Activated T-cell treated with anti-CD3 and anti-CD28 coated beads, Interleukin-2, amount 50 U/mL, for 24 hours (primary cell): Measurements from ENCODE around the gene FABP1.

Experiments
- DNase-seq: peaks from one replicate; pipeline ENCODE4 v3.0.0-alpha.2; 2020
- H3K27ac Mint-ChIP-seq: 2 replicates; pipeline ENCODE4 v1.8.0; 2020; ENCODE audit warnings: mild to moderate bottlenecking, mixed read lengths
- H3K27me3 Mint-ChIP-seq: 2 replicates; pipeline ENCODE4 v1.8.0; 2020; ENCODE audit warnings: mixed read lengths
- H3K36me3 Mint-ChIP-seq: 2 replicates; pipeline ENCODE4 v1.8.0; 2020; ENCODE audit warnings: low read depth, mixed read lengths
- H3K4me1 Mint-ChIP-seq: 2 replicates; pipeline ENCODE4 v1.8.0; 2020; ENCODE audit warnings: low read depth, mixed read lengths
- H3K4me3 Mint-ChIP-seq: 2 replicates; pipeline ENCODE4 v1.8.0; 2020; ENCODE audit warnings: mild to moderate bottlenecking, moderate library complexity, mixed read lengths
- H3K9me3 Mint-ChIP-seq: 2 replicates; pipeline ENCODE4 v1.8.0; 2020; ENCODE audit warnings: mixed read lengths

The FABP1 gene

GRCh38 chr2:88110830-88111229 lies 17.0 kb downstream of the FABP1 start:
- Mint-ChIP-seq H3K36me3 (no peaks in the 10 kb centered on the region), H3K4me3 (no peak overlapping the region), H3K9me3 (no peaks in the 10 kb centered on the region), H3K27me3 (peaks cover 3% of the 10 kb centered on the region), H3K27ac (no peak overlapping the region), H3K4me1 (no peaks in the 10 kb centered on the region)
- no peak for DNase-seq

- Mint-ChIP-seq H3K27ac (no peak overlapping the region), H3K9me3 (no peaks in the 10 kb centered on the region), H3K4me1 (no peaks in the 10 kb centered on the region), H3K27me3 (peaks cover 4% of the 10 kb centered on the region), H3K36me3 (no peaks in the 10 kb centered on the region), H3K4me3 (no peak overlapping the region)
- no peak for DNase-seq
These were observed 19.1 kb downstream of the FABP1 start for GRCh38 chr2:88108796-88109195.

DNA sequence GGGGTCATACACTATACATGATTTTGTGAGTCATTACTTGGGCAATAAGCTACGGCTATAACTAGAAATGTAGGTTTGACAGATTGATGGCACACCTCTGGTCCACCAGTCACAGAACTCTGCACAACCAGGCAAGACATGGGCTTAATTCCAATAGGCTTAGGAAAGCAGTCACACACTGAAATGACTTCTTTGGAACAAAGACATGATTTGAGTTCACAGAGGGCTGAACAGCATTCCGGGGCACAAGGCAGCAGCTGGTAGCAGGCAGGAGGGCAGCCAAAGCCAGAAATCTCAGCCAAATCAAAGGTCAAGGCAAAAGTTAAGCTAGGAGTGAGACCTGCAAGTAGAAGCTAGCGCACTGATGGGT lies 27.4 kb downstream of the FABP1 start:
- H3K36me3 Mint-ChIP-seq: no peaks in the 10 kb centered on the region
- no peak overlapping the region for H3K27ac Mint-ChIP-seq
- no peaks in the 10 kb centered on the region for H3K4me1 Mint-ChIP-seq
- H3K4me3 Mint-ChIP-seq: no peak overlapping the region
- no peaks in the 10 kb centered on the region for H3K9me3 Mint-ChIP-seq
- DNase-seq: no peak
- no peaks in the 10 kb centered on the region for H3K27me3 Mint-ChIP-seq

DNA sequence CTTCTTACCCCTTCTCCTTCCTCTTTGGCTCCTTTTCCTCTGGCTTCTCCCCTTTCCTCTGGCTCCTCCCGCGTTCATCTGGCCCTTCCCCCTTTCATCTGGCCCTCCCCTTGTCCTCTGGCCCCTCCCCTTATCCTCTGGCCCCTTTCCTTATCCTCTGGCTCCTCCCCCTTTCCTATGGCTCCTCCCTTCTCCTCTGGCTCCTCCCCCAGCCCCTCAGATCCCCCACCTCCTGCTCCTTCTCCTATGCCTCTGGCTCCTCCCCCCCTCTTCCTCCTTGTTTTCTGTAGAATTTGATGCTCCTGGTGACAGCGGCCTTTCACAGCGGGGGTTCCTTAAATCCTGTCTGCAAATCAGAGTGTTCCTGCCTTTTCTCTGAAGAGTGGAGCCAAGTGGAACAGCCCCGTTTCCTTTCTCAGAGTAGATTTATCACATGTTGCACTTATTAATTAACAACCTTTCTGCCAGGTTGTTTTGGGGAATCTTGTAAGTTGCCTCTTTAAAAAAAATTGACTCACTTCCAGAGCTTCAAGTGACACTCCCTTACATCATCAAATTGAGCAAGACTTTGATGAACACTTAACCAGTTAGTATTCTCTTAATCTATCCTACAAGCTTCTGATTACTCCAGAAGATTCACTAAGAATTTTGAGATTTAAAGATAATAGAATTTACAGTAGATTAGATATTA lies 27.9 kb downstream of the FABP1 start:
- no peak overlapping the region for H3K27ac Mint-ChIP-seq
- DNase-seq: no peak
- no peaks in the 10 kb centered on the region for H3K9me3 Mint-ChIP-seq
- no peaks in the 10 kb centered on the region for H3K27me3 Mint-ChIP-seq
- no peak overlapping the region for H3K4me3 Mint-ChIP-seq
- no peaks in the 10 kb centered on the region for H3K36me3 Mint-ChIP-seq
- no peaks in the 10 kb centered on the region for H3K4me1 Mint-ChIP-seq

DNA sequence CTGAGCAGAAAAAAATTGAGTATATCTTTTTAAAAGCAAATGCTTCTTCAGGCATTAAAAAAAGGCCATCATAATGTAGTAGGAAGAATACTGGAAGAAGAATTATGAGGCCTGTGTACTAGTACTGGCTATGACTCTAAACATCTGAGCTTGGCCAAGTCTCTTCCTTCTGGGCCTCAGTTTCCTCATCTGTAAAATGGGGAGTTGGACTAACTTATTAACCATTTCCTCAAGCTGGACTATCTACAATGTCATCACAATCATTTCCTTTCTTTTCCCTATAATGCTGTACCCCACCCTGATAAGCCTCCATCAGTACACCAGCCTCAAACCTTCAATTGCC lies 29.3 kb downstream of the FABP1 start:
- H3K4me3 Mint-ChIP-seq: no peak overlapping the region
- no peaks in the 10 kb centered on the region for H3K27me3 Mint-ChIP-seq
- H3K27ac Mint-ChIP-seq: no peak overlapping the region
- H3K4me1 Mint-ChIP-seq: no peaks in the 10 kb centered on the region
- no peak for DNase-seq
- H3K9me3 Mint-ChIP-seq: no peaks in the 10 kb centered on the region
- H3K36me3 Mint-ChIP-seq: no peaks in the 10 kb centered on the region

DNA sequence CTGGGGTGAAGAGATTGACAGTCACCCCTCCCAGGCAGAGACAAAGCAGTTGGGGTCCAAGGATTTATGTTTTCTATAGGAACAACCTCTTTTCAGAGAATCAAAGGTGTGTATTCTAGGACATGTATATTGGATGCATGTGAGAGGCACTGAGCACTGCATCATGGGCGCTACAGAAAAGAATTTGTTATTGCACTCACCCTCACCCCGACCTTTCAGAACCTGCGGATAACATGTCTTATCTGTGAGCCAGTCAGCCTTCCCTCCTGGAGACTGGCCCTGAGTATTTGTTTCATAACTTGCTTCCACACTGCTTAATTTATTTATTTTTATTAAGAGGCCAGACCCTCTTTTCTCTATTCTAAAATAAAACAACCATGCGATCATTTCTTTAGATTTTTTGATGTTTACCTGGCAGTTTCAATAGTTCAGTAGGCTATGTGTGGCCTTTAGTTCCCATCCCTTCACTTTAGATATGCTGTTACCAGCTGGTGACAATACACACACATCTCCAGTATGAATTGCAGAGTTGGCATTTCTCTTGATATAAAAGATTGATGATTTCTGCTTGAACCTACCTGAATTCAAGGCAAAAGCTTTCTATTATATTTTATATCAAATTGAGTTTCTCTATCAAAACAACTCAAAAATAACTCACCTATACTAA lies 29.8 kb downstream of the FABP1 start:
- no peak overlapping the region for H3K27ac Mint-ChIP-seq
- H3K4me1 Mint-ChIP-seq: no peaks in the 10 kb centered on the region
- DNase-seq: no peak
- H3K27me3 Mint-ChIP-seq: no peaks in the 10 kb centered on the region
- no peak overlapping the region for H3K4me3 Mint-ChIP-seq
- no peaks in the 10 kb centered on the region for H3K9me3 Mint-ChIP-seq
- H3K36me3 Mint-ChIP-seq: no peaks in the 10 kb centered on the region

DNA sequence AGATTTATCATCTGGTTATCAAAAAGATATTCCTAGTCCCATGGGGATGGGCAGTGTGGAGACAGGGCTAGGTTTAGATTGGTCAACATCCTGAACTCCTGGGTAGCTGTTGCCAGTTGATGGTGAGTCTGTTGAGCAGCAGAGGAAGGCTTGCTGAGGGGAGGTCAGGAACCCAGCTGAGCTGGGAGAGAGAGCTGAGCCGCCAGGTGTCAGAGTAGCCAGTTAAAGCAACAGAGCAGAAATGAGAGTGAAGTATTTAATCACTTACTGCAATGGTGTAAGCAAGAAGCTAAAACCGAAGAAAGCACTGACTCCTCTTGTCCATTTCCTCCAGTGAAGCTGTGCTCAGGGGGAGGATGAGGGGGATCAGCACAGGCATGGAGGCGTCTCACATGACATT lies 30.7 kb downstream of the FABP1 start:
- Mint-ChIP-seq H3K9me3 (no peaks in the 10 kb centered on the region), H3K36me3 (no peaks in the 10 kb centered on the region), H3K27ac (no peak overlapping the region), H3K27me3 (no peaks in the 10 kb centered on the region), H3K4me3 (no peak overlapping the region), H3K4me1 (no peaks in the 10 kb centered on the region)
- no peak for DNase-seq

DNA sequence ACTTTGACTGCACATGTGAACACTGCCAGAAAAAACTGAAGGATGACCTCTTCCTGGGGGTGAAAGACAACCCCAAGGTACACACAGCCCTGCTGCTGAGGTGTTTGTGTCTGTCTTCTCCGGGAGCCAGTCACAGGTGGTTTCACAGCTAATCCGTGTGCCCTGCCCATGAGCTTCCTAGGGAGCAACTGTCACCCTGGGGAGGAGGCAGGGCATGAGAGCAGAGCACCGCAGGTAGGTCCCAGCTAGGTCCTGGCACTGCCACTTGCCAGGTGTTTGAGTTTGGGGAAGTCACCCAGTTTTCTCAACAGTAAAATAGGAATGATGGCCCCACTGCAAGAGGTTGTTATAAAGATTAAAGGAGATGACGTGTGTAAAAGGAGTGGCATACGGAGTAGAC lies 31.2 kb downstream of the FABP1 start:
- no peak overlapping the region for H3K4me3 Mint-ChIP-seq
- H3K27me3 Mint-ChIP-seq: no peaks in the 10 kb centered on the region

GRCh38 chr2:88095022-88095421 lies 32.8 kb downstream of the FABP1 start:
- DNase-seq: no peak
- Mint-ChIP-seq H3K27ac (no peak overlapping the region), H3K4me1 (peaks cover 14% of the 10 kb centered on the region), H3K9me3 (no peaks in the 10 kb centered on the region), H3K27me3 (no peaks in the 10 kb centered on the region), H3K36me3 (no peaks in the 10 kb centered on the region), H3K4me3 (no peak overlapping the region)

More for the DNA sequence above, 31.2 kb downstream of the FABP1 start:
- Mint-ChIP-seq H3K9me3 (no peaks in the 10 kb centered on the region), H3K36me3 (no peaks in the 10 kb centered on the region), H3K4me1 (no peaks in the 10 kb centered on the region), H3K27ac (no peak overlapping the region)
- no peak for DNase-seq

- no peak overlapping the region for H3K4me3 Mint-ChIP-seq
- H3K27ac Mint-ChIP-seq: no peak overlapping the region
- H3K9me3 Mint-ChIP-seq: no peaks in the 10 kb centered on the region
- DNase-seq: no peak
- no peaks in the 10 kb centered on the region for H3K27me3 Mint-ChIP-seq
- H3K4me1 Mint-ChIP-seq: peaks cover 18% of the 10 kb centered on the region
- H3K36me3 Mint-ChIP-seq: no peaks in the 10 kb centered on the region
These were observed 35.1 kb downstream of the FABP1 start for GRCh38 chr2:88092773-88093172.

GRCh38 chr2:88091943-88092342 lies 35.9 kb downstream of the FABP1 start:
- no peak overlapping the region for H3K4me3 Mint-ChIP-seq
- H3K36me3 Mint-ChIP-seq: no peaks in the 10 kb centered on the region
- H3K9me3 Mint-ChIP-seq: no peaks in the 10 kb centered on the region
- H3K27ac Mint-ChIP-seq: no peak overlapping the region
- DNase-seq: no peak
- H3K27me3 Mint-ChIP-seq: no peaks in the 10 kb centered on the region
- peaks cover 18% of the 10 kb centered on the region for H3K4me1 Mint-ChIP-seq

DNA sequence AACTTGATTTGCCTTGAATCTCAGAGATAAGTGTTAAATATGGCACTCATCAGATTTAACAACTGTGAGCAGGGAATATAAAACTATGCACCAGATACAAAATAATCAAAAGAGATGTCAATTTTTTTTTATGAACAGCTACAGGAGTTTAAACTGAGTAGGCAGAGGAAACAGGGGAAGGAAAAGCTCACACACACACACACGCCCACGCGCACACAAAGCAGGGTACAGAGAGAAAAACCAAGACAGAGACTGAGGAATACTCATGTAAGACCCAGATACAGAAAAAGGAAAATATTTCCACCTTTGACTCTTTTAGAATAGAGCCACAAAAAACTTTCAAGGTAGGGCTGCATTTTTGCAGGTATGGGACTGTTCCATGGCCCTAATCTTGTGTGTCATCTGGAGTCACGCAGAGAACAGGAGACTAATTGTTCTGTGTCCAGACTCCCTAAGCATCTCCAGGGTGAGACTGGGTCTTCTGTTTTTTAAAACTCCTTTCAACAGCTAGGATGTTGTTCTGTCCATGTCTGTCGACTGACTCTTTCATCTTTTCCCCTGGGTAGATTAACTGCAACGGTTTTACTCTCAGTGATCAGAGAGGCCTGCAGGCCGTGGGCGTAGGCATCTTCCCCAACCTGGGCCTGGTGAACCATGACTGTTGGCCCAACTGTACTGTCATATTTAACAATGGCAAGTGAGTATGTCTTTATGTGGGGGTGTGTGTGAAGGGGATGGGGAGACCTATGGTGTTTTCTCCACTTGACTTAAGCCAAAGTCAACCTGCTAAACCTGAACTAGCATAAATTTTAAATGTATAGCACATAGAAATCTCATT lies 37.2 kb downstream of the FABP1 start:
- Mint-ChIP-seq H3K4me3 (no peak overlapping the region), H3K27me3 (no peaks in the 10 kb centered on the region), H3K4me1 (peaks cover 18% of the 10 kb centered on the region), H3K36me3 (no peaks in the 10 kb centered on the region), H3K9me3 (no peaks in the 10 kb centered on the region), H3K27ac (peak overlapping the region; percentile 86)
- DNase-seq: peak; percentile 37

DNA sequence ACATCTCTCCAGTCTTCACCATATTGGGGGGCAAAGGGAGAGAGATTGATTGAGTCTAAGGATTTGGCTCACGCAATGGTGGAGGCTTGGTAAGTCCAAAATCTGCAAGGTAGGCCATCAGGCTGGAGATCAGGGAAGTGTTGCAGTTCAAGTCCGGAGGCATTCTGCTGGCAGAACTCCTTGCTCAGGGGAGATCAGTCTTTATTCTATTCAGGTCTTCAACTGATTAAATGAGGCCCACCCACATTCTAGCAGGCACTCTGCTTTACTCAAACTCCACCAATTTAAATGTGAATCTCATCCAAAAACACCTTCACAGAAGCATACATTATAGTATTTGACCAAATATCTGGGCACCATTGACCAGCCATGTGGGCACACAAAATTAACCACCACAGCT lies 38.9 kb downstream of the FABP1 start:
- H3K9me3 Mint-ChIP-seq: no peaks in the 10 kb centered on the region
- peaks cover 18% of the 10 kb centered on the region for H3K4me1 Mint-ChIP-seq
- H3K36me3 Mint-ChIP-seq: no peaks in the 10 kb centered on the region
- no peak for DNase-seq
- no peak overlapping the region for H3K27ac Mint-ChIP-seq
- H3K27me3 Mint-ChIP-seq: no peaks in the 10 kb centered on the region
- H3K4me3 Mint-ChIP-seq: no peak overlapping the region

DNA sequence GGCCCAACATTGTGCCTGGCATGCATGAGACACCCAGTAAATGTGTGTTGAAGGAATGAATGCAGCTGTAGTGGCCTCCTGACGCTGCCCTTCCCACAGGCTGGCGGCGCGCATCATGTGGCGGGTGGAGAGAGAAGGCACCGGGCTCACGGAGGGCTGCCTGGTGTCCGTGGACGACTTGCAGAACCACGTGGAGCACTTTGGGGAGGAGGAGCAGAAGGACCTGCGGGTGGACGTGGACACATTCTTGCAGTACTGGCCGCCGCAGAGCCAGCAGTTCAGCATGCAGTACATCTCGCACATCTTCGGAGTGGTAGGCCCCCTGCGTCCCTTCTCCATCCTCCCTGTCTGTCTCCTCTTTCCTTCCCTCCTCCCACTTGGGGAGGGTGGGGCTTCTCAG lies 40.1 kb downstream of the FABP1 start:
- Mint-ChIP-seq H3K4me3 (no peak overlapping the region), H3K27me3 (no peaks in the 10 kb centered on the region), H3K4me1 (peaks cover 18% of the 10 kb centered on the region), H3K9me3 (no peaks in the 10 kb centered on the region), H3K36me3 (no peaks in the 10 kb centered on the region), H3K27ac (no peak overlapping the region)
- DNase-seq: no peak

DNA sequence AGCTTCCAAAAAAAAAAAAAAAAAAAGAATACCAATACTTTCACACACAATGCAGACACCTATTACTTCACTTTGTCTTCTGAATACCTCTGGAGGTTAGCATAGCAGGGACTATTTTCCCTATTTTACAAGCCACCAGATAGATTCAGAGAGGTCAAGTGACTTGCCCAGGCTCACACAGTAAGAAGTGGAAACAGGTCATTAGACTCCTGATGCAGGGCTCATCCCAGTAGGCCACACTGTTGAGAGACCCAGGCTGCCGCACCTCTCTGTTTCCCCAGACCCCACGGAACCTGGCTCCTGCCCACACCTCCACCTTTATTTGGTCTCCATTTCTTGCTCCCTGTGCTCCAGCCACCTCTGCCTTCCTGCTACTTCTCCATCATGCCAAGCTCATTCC lies 40.8 kb downstream of the FABP1 start:
- DNase-seq: no peak
- Mint-ChIP-seq H3K4me1 (peaks cover 18% of the 10 kb centered on the region), H3K9me3 (no peaks in the 10 kb centered on the region), H3K27me3 (no peaks in the 10 kb centered on the region), H3K4me3 (no peak overlapping the region), H3K27ac (no peak overlapping the region), H3K36me3 (no peaks in the 10 kb centered on the region)
